Panc1 (cell line): ENCODE data around the gene ATP6V1D. TPM values are rescaled to one million over a fixed set of nuclear protein-coding genes. Genes with fewer than 3 reads are reported as not detected.
"Not testable (repeated sequence)": the region's sequence is repeated elsewhere in the genome, so short reads cannot be mapped to it uniquely, and the experiment has no call there.

Experiments used
- ATAC-seq: fragments of 200-7000 bp; cut with Tn5 transposase; 2 replicates; pipeline ENCODE4 v1.9.1; 2020; ENCODE audit warnings: mild to moderate bottlenecking, moderate library complexity
- BruUV-seq: library from RNA; stranded (reverse); fragments of 400-500 nt; replicated peaks from 2 replicates; lab custom pipeline; 2021; lab: Mats Ljungman, UMichigan
- CTCF ChIA-PET: fragments of 300-600 bp; sonication (Branson Sonifier 250); formaldehyde crosslinking; loops from one replicate; lab custom pipeline; 2022; ENCODE audit warnings: antibody characterized with exemption; lab: Charles Lee
- POLR2A ChIA-PET: fragments of 300-600 bp; sonication (Branson Sonifier 250); formaldehyde crosslinking; loops from one replicate; lab custom pipeline; 2022; ENCODE audit warnings: antibody characterized with exemption; lab: Charles Lee
- DNase-seq: peaks from one replicate; pipeline ENCODE4 v3.0.0-alpha.2; 2010; ENCODE audit warnings: low read depth, low spot score
- H3K27ac ChIP-seq: 2 replicates; pipeline ENCODE4 v1.5.1; 2011; ENCODE audit warnings: mild to moderate bottlenecking, low read length, inconsistent platforms
- H3K27me3 ChIP-seq: fragments of 200-500 bp; sonication (Bioruptor generic); 2 replicates; pipeline ENCODE4 v1.6.0; 2014; ENCODE audit warnings: low read length, inconsistent platforms; ENCODE audit not compliant: control insufficient read depth, insufficient read depth
- H3K36me3 ChIP-seq: fragments of 200-500 bp; sonication (Bioruptor generic); 2 replicates; pipeline ENCODE4 v1.5.1; 2014; ENCODE audit warnings: inconsistent platforms, mild to moderate bottlenecking, low read length, moderate library complexity; ENCODE audit not compliant: control insufficient read depth, insufficient read depth
- H3K4me1 ChIP-seq: 2 replicates; pipeline ENCODE4 v1.5.1; 2011; ENCODE audit warnings: inconsistent platforms, mild to moderate bottlenecking, low read length, moderate library complexity; ENCODE audit not compliant: control insufficient read depth, insufficient read depth
- H3K4me3 ChIP-seq, 2 experiments: 2 replicates each; pipeline ENCODE4 v1.5.1; 2011 to 2012; ENCODE audit warnings: low read depth in 2 of 2, low read length in 2 of 2, mild to moderate bottlenecking in 2 of 2, inconsistent platforms in 1 of 2, moderate library complexity in 1 of 2
- H3K9me3 ChIP-seq: fragments of 200-500 bp; sonication (Bioruptor generic); 2 replicates; pipeline ENCODE4 v1.5.1; 2014; ENCODE audit warnings: low read depth, mild to moderate bottlenecking, inconsistent platforms, low read length, moderate library complexity; ENCODE audit not compliant: control insufficient read depth, insufficient read depth
- CTCF ChIP-seq: fragments of 450-650 bp; IDR thresholded peaks from 2 replicates; pipeline ENCODE4 v1.5.1; 2017; ENCODE audit warnings: mild to moderate bottlenecking
- POLR2AphosphoS5 ChIP-seq: IDR thresholded peaks from 2 replicates; pipeline ENCODE4 v1.6.1; 2012; ENCODE audit warnings: mild to moderate bottlenecking, low read depth, low read length, moderate library complexity
- REST ChIP-seq, 2 experiments: IDR thresholded peaks; 2 replicates each; pipeline ENCODE4 v1.6.1; 2011 to 2012; ENCODE audit warnings: low read depth in 2 of 2, control low read depth in 1 of 2, low read length in 1 of 2, mild to moderate bottlenecking in 1 of 2, moderate library complexity in 1 of 2; ENCODE audit not compliant: insufficient read depth in 1 of 2
- SIN3A ChIP-seq: IDR thresholded peaks from 2 replicates; pipeline ENCODE4 v1.6.1; 2012; ENCODE audit warnings: low read depth, mild to moderate bottlenecking, low read length, moderate library complexity, borderline replicate concordance; ENCODE audit not compliant: insufficient read depth
- TCF7L2 ChIP-seq: IDR thresholded peaks from 2 replicates; pipeline ENCODE4 v1.6.1; 2011; ENCODE audit warnings: mild to moderate bottlenecking, low read depth, low read length, inconsistent platforms
- in situ Hi-C: cut with HindIII; loops from 2 replicates; pipeline ENCODE4 v1.10.0; 2016; ENCODE audit warnings: low sequenced_read_pairs, low pct_unique_long_range_greater_than_20kb
- intact Hi-C: fragments of 100-400 bp; cut with micrococcal nuclease; formaldehyde crosslinking; loops from one replicate; pipeline ENCODE4 v1.10.0; 2022; ENCODE audit not compliant: unreplicated experiment
- total RNA-seq: library from RNA; stranded (reverse); gene quantifications from one replicate; pipeline ENCODE4 v1.2.1, GENCODE V29; 2021; ENCODE audit not compliant: unreplicated experiment

The ATP6V1D gene
- total RNA-seq, 1 experiment from 2014 or later: 68.6 TPM

GRCh38 chr14:67332468-67332867 is 27.1 kb downstream of the ATP6V1D start:
- CTCF ChIA-PET: no interaction called here

GRCh38 chr14:67331368-67332125 is 28.1 kb downstream of the ATP6V1D start:
- ChIA-PET POLR2A (no interaction called here), CTCF (no interaction called here)
- TF ChIP-seq REST (IDR thresholded peaks at IDR 0.05; ENCODE audit: insufficient read depth in 1 of 2, low read depth in 2 of 2, low read length in 1 of 2) (no peak), CTCF (no peak), POLR2AphosphoS5 (no peak), TCF7L2 (no peak), SIN3A (no peak)
- H3K27me3 ChIP-seq: no peaks in the 10 kb centered on the region
- H3K4me3 ChIP-seq: no peak overlapping the region
- ATAC-seq: no peak; the same call in 1 of the 2 replicates
- no peak overlapping the region for H3K27ac ChIP-seq
- H3K9me3 ChIP-seq: no peaks in the 10 kb centered on the region
- DNase-seq: no peak
- H3K4me1 ChIP-seq: peaks cover 9% of the 10 kb centered on the region
- H3K36me3 ChIP-seq: peaks cover 26% of the 10 kb centered on the region; the same call in 1 of the 2 replicates
- no TSS peak for BruUV-seq
- intact Hi-C loops: no loop called here
- in situ Hi-C loops: no loop called here

More at GRCh38 chr14:67332468-67332867, 27.1 kb downstream of the ATP6V1D start:
- intact Hi-C loops (no loop called here), in situ Hi-C loops (no loop called here)
- TF ChIP-seq CTCF: no peak
- TF ChIP-seq POLR2AphosphoS5: no peak
- TF ChIP-seq REST (IDR thresholded peaks at IDR 0.05; ENCODE audit: insufficient read depth in 1 of 2, low read depth in 2 of 2, low read length in 1 of 2): no peak
- TF ChIP-seq TCF7L2: no peak
- TF ChIP-seq SIN3A: no peak
- no TSS peak for BruUV-seq
- no peaks in the 10 kb centered on the region for H3K9me3 ChIP-seq
- POLR2A ChIA-PET: no interaction called here
- no peak overlapping the region for H3K27ac ChIP-seq
- ATAC-seq (no peak), DNase-seq (no peak)
- peaks cover 28% of the 10 kb centered on the region for H3K36me3 ChIP-seq
- no peak overlapping the region for H3K4me3 ChIP-seq
- peaks cover 9% of the 10 kb centered on the region for H3K4me1 ChIP-seq
- no peaks in the 10 kb centered on the region for H3K27me3 ChIP-seq

GRCh38 chr14:67329666-67330065 is 29.9 kb downstream of the ATP6V1D start:
- H3K4me3 ChIP-seq, H3K27me3 ChIP-seq, H3K27ac ChIP-seq, ATAC-seq, DNase-seq, BruUV-seq, POLR2A ChIA-PET, CTCF ChIA-PET, H3K9me3 ChIP-seq, H3K4me1 ChIP-seq, intact Hi-C loops, in situ Hi-C loops: not testable (repeated sequence)
- H3K36me3 ChIP-seq: peaks cover 21% of the 10 kb centered on the region; the same call in 1 of the 2 replicates
